Dendritic cell treated with granulocyte-macrophage colony-stimulating factor and Interleukin-4, amounts not matched to agents 40 ng/mL and 50 ng/mL, for 4 days (primary cell): Measurements from ENCODE around the gene SLC43A2.

Source experiments
- H3K27ac Mint-ChIP-seq: one replicate; pipeline ENCODE4 v1.8.0; 2022; ENCODE audit warnings: mild to moderate bottlenecking, mixed read lengths
- H3K27me3 Mint-ChIP-seq: one replicate; pipeline ENCODE4 v1.8.0; 2022; ENCODE audit warnings: mild to moderate bottlenecking, mixed read lengths
- H3K36me3 Mint-ChIP-seq: one replicate; pipeline ENCODE4 v1.8.0; 2022; ENCODE audit warnings: low read depth, mixed read lengths
- H3K4me1 Mint-ChIP-seq: one replicate; pipeline ENCODE4 v1.8.0; 2022; ENCODE audit warnings: low read depth, mixed read lengths
- H3K4me3 Mint-ChIP-seq: one replicate; pipeline ENCODE4 v1.8.0; 2022; ENCODE audit warnings: mild to moderate bottlenecking, moderate library complexity, mixed read lengths
- H3K9me3 Mint-ChIP-seq: one replicate; pipeline ENCODE4 v1.8.0; 2022; ENCODE audit warnings: mixed read lengths
- intact Hi-C: fragments of 100-400 bp; cut with micrococcal nuclease; formaldehyde crosslinking; loops from one replicate; pipeline ENCODE4 v1.15.0; 2022

Gene SLC43A2

GRCh38 chr17:1648173-1648962, 19.7 kb upstream of the SLC43A2 start:
- H3K27ac Mint-ChIP-seq, result peak overlapping the region; percentile 90
- H3K4me3 Mint-ChIP-seq, result peak overlapping the region; percentile 83
- H3K36me3 Mint-ChIP-seq, result peaks cover 71% of the 10 kb centered on the region
- no peaks in the 10 kb centered on the region for H3K9me3 Mint-ChIP-seq
- H3K4me1 Mint-ChIP-seq, result peaks cover 81% of the 10 kb centered on the region
- intact Hi-C loops, result loop anchor here (1.0 to 2.0 kb wide), 3 partner anchors 17 to 72 kb away; no protein-coding TSS in a partner anchor
- no peaks in the 10 kb centered on the region for H3K27me3 Mint-ChIP-seq

GRCh38 chr17:1647802-1648171, 19.2 kb upstream of the SLC43A2 start:
- peak overlapping the region; percentile 90 for H3K27ac Mint-ChIP-seq
- no peaks in the 10 kb centered on the region for H3K27me3 Mint-ChIP-seq
- no peaks in the 10 kb centered on the region for H3K9me3 Mint-ChIP-seq
- H3K4me3 Mint-ChIP-seq, result peak overlapping the region; percentile 83
- H3K36me3 Mint-ChIP-seq, result peaks cover 65% of the 10 kb centered on the region
- peaks cover 75% of the 10 kb centered on the region for H3K4me1 Mint-ChIP-seq
- intact Hi-C loops, result loop anchor here (1.0 to 2.0 kb wide), 3 partner anchors 16 to 71 kb away; no protein-coding TSS in a partner anchor

GRCh38 chr17:1646199-1646875, 17.7 kb upstream of the SLC43A2 start:
- Mint-ChIP-seq H3K27ac (peak overlapping the region; percentile 79), H3K4me1 (peaks cover 65% of the 10 kb centered on the region), H3K27me3 (no peaks in the 10 kb centered on the region), H3K4me3 (peak overlapping the region; percentile 84), H3K36me3 (peaks cover 50% of the 10 kb centered on the region), H3K9me3 (no peaks in the 10 kb centered on the region)
- intact Hi-C loops, result no loop called here

GRCh38 chr17:1645207-1646171, 16.9 kb upstream of the SLC43A2 start, which contains the start of gene SCARF1:
Gene SCARF1 (minus strand): TSS chr17:1645732. CDS start chr17:1645697, 35 bp downstream.
- Mint-ChIP-seq H3K4me3 (peak within 1 kb of the TSS; percentile 84), H3K27ac (peak within 1 kb of the TSS; percentile 79), H3K27me3 (no peaks in the 10 kb centered on the region), H3K4me1 (peaks cover 57% of the 10 kb centered on the region), H3K36me3 (peaks cover 49% of the 10 kb centered on the region), H3K9me3 (no peaks in the 10 kb centered on the region)
- intact Hi-C loops, result no loop called here

- H3K27me3 Mint-ChIP-seq, result no peaks in the 10 kb centered on the region
- intact Hi-C loops, result no loop called here
Measured at GRCh38 chr17:1644493-1645206, 16.0 kb upstream of the SLC43A2 start.

GRCh38 chr17:1643999-1644492, 15.4 kb upstream of the SLC43A2 start:
- H3K36me3 Mint-ChIP-seq, result peaks cover 56% of the 10 kb centered on the region
- peak overlapping the region; percentile 84 for H3K4me3 Mint-ChIP-seq
- peaks cover 58% of the 10 kb centered on the region for H3K4me1 Mint-ChIP-seq
- peak overlapping the region; percentile 79 for H3K27ac Mint-ChIP-seq
- intact Hi-C loops, result no loop called here
- H3K9me3 Mint-ChIP-seq, result no peaks in the 10 kb centered on the region
- H3K27me3 Mint-ChIP-seq, result no peaks in the 10 kb centered on the region

More at GRCh38 chr17:1644493-1645206, 16.0 kb upstream of the SLC43A2 start:
- H3K9me3 Mint-ChIP-seq, result no peaks in the 10 kb centered on the region
- peaks cover 51% of the 10 kb centered on the region for H3K36me3 Mint-ChIP-seq
- peak overlapping the region; percentile 84 for H3K4me3 Mint-ChIP-seq
- H3K27ac Mint-ChIP-seq, result peak overlapping the region; percentile 79
- peaks cover 53% of the 10 kb centered on the region for H3K4me1 Mint-ChIP-seq

GRCh38 chr17:1643293-1643998, 14.8 kb upstream of the SLC43A2 start:
- intact Hi-C loops, result no loop called here
- H3K36me3 Mint-ChIP-seq, result peaks cover 57% of the 10 kb centered on the region
- peaks cover 62% of the 10 kb centered on the region for H3K4me1 Mint-ChIP-seq
- peak overlapping the region; percentile 84 for H3K4me3 Mint-ChIP-seq
- H3K27me3 Mint-ChIP-seq, result no peaks in the 10 kb centered on the region
- H3K9me3 Mint-ChIP-seq, result no peaks in the 10 kb centered on the region
- peak overlapping the region; percentile 79 for H3K27ac Mint-ChIP-seq

- H3K4me3 Mint-ChIP-seq, result no peak overlapping the region
- peaks cover 60% of the 10 kb centered on the region for H3K36me3 Mint-ChIP-seq
- intact Hi-C loops, result no loop called here
- H3K27me3 Mint-ChIP-seq, result peaks cover 2% of the 10 kb centered on the region
- no peaks in the 10 kb centered on the region for H3K9me3 Mint-ChIP-seq
- H3K27ac Mint-ChIP-seq, result no peak overlapping the region
- peaks cover 49% of the 10 kb centered on the region for H3K4me1 Mint-ChIP-seq
Measured at GRCh38 chr17:1641065-1641403, 12.4 kb upstream of the SLC43A2 start.

GRCh38 chr17:1640329-1641064, 11.9 kb upstream of the SLC43A2 start:
- intact Hi-C loops, result no loop called here
- Mint-ChIP-seq H3K27me3 (peaks cover 2% of the 10 kb centered on the region), H3K4me3 (no peak overlapping the region), H3K9me3 (no peaks in the 10 kb centered on the region), H3K36me3 (peaks cover 60% of the 10 kb centered on the region), H3K27ac (peak overlapping the region; percentile 63), H3K4me1 (peaks cover 43% of the 10 kb centered on the region)

GRCh38 chr17:1639549-1640180, 11.0 kb upstream of the SLC43A2 start:
- Mint-ChIP-seq H3K9me3 (no peaks in the 10 kb centered on the region), H3K36me3 (peaks cover 64% of the 10 kb centered on the region), H3K4me1 (peaks cover 35% of the 10 kb centered on the region), H3K4me3 (no peak overlapping the region), H3K27me3 (peaks cover 2% of the 10 kb centered on the region), H3K27ac (peak overlapping the region; percentile 63)
- intact Hi-C loops, result loop anchor here (10.0 kb wide), 1 partner anchor 275 kb away; no protein-coding TSS in a partner anchor

- Mint-ChIP-seq H3K4me1 (peaks cover 26% of the 10 kb centered on the region), H3K27ac (peak overlapping the region; percentile 51), H3K36me3 (peaks cover 71% of the 10 kb centered on the region), H3K4me3 (no peak overlapping the region), H3K9me3 (no peaks in the 10 kb centered on the region), H3K27me3 (peaks cover 2% of the 10 kb centered on the region)
- intact Hi-C loops, result loop anchor here (10.0 kb wide), 1 partner anchor 274 kb away; no protein-coding TSS in a partner anchor
Measured at GRCh38 chr17:1638624-1639300, 10.1 kb upstream of the SLC43A2 start.
